Anterior cingulate cortex (tissue), 58 donors: Measurements from ENCODE around the gene COA6.
"Not testable (repeated sequence)": the region's sequence is repeated elsewhere in the genome, so short reads cannot be mapped to it uniquely, and the experiment has no call there.

Source experiments
- DNase-seq, 58 donors: peaks; one replicate each; lab custom pipeline; 2025; lab: John Stamatoyannopoulos, UW

Gene COA6

DNA sequence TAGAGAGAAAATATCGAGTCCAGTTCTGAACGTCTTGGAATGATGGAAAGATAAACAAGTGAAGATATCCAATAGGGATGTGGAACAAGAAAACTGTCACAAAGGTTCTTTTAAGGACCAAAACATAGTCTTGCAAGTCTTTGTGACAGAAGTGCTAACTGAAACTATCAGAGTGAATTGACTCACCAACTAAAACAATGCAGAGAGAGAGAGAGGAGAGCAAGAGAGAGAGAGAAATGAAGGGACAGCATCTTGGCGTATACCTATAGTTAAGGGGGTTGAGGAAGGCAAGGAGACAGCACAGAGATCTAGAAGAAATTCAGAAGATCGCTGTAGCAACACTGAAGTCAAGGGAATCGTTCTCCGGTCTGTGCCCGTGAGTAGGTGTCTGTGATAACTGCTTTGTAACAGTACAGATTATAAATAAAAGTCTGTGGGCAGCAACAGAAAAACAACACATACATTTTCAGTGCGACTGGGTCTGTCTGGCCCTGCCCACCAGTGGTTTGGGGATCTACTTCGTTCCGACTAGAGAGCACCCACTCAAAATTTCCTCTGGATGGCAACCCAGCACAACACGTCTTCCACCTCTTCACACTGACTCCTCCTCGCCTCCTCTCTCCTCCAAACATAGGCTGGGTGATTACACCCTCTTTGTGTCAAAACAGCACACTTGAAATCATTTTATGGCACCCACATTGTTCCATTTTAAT is 4.8 kb upstream of the COA6 start:
- DNase-seq: peak in 32 of 58 donors; percentile 5 to 82 (median 30)

DNA sequence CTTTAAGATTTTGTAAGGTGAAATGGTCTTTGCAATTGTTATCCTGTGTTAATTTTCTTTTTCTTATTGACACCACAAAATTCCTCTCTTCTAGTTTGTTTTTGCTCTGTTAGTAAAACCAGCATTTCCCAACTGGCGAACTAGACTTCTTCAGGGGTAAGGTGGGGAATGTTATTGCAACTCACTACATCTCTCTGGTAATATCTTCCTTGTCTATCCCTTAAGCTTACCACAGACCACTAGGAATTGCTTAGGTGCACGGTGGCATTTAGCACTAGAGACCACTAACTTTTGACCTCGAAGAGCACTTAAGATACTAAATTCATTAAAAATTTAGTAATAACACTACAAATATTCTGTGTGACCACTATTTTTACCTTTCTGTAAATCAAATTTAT is 4.2 kb upstream of the COA6 start:
- DNase-seq: no peak

GRCh38 chr1:234369784-234370183 is 3.5 kb upstream of the COA6 start:
- DNase-seq: no peak

DNA sequence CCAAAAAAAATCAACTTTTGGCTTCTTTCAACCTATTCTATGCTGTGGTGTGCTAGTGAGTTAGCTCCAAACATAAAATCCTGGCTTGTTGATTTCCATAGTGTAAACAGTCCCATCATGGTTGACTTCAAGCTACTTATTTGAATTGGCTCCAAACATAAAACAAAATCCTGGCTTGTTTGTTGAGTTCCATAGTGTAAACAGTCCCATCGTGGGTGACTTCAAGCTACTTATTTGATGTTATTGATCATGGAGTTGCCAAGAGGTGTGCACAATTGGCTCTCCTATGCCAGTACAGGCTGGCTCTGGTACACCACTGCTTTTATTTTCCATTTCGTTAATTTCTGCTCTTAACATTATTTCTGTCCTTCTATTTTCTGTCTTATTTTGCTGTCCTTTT is 1.8 kb upstream of the COA6 start:
- DNase-seq: no peak

GRCh38 chr1:234372011-234372757 is 1.1 kb upstream of the COA6 start:
- no peak for DNase-seq

DNA sequence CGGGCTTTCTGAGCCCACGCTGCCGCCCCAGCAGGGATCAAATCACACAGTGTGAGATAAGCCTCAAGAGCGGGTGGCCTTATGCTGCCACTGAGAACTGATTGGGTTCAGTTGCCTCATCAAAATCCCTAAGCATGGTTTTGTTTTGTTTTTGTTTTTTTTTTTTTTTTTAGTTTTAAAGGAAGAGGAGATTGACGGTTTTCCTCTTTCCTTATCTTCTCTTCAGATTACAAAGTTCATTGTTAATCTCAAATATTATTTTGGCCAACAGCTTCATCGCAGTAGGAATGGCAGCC is 651 bp downstream of the COA6 start:
- DNase-seq: peak in 1 of 58 donors; percentile 62

- DNase-seq: no peak
These were observed 2.4 kb downstream of the COA6 start for GRCh38 chr1:234375672-234376071.

DNA sequence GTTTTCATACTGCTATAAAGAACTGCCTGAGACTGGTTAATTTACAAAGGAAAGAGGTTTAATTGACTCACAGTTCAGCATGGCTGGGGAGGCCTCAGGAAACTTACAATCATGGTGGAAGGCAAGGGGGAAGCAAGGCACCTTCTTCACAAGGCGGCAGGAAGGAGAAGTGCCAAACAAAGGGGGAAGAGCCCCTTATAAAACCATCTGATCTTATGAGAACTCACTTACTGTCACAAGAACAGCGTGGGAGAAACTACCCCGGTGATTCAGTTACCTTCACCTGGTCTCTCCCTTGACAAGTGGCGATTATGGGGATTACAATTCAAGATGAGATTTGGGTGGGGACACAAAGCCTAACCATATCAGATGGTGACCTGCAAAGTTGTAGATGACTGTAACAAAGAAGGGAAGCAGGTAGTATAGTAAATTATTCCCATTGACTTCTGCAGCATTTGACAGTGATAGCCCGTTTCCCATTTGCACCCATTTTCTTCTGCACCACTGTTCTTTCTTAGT is 6.4 kb downstream of the COA6 start:
- DNase-seq: not testable (repeated sequence)

DNA sequence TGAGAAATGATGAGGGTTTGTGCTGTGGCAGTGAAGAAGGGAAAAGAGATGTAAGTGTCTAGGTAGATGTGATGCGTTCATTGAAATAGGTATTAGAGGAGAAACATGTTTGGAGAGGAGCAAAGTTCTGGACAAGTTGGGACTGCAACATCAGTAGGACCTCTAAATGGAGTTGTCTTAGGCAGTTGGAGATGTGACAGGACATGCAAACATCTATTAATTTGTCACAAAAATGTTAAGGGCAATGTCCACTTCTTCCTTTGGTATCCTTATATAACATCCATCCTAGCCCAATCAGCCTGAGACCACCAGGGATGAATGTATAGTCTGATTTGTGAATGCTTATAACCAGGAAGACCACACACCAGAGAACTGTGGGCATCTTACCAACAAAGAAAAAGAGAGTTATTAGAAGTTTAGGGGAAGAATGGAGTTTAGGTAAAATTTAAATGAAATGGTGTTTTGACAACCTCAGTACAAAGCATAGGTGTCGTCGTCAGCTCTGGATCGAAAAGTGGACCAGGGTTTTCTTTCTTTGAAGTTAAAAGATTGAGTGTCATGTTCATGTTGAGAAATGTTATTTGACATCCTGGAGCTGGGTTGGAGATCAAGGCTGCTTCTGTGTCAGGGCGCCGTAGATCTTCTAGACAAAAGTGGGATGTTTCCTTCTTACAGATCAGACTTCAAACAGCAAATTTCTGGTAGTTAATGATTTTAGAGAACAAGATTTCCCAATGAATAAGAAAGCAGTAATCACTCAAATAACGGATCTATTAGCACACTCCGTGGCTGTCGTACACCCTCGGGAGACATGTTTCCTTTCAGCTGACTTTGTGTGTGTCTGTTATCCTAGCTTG is 8.7 kb downstream of the COA6 start:
- no peak for DNase-seq

- no peak for DNase-seq
These were observed 12.9 kb downstream of the COA6 start for GRCh38 chr1:234386122-234386521.

DNA sequence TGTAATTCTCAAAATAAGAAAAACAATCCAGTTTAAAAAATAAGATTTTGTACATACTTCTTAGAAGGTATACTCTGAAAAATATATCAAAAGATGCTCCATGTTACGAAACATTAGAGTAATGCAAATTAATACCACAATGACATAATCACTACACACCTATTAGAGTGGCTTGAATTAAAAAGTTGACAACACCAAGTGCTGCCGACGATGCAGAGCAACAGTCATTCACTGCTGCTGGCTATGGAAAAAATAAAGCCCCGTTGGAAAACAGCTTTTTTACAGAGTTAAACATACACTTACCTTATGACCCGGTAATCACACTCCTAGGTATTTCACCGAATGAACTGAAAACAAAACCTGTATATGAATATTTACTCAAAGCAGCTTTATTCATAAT is 14.8 kb downstream of the COA6 start:
- no peak for DNase-seq

- no peak for DNase-seq
These were observed 19.9 kb downstream of the COA6 start for GRCh38 chr1:234393190-234393589.

- DNase-seq: no peak
These were observed 22.0 kb downstream of the COA6 start for GRCh38 chr1:234395297-234395696.

DNA sequence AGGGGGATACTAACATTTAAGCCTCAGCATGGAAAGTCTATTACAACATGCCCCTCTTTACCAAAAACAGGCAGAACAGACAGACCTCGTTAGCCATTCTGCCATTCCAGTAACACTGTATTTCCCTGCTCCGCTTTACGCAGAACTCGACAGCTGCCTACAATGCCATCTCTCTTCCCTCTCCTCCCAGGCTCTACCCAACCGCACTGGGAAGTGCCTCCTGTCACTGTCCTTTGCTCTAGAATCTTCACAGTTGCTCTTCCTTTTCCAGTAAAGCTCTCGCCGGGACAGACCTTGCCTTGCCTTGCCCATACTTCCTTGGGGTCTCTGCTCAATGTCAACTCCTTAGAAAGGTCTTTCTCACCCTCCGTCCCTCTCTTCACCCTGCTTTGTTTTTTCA is 22.8 kb downstream of the COA6 start:
- no peak for DNase-seq

- no peak for DNase-seq
These were observed 23.6 kb downstream of the COA6 start for GRCh38 chr1:234396871-234397270.

DNA sequence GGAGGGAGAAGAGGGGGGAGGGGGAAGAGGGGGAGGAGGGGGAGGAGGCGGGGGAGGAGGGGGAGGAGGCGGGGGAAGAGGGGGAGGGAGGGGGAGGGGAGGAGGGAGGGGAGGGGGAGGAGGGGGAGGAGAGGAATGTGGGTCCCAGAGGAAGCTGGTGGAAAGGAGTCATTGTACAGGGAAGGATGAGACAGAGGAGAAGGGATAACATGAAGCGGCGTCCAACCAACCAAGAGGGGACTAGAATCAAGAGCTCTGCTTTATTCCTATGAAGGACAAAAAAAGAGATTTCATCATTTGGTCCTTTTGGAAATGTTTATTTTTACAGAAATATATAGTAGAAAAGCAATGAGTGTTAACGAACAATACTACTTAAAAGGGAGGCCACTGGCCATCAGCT is 24.5 kb downstream of the COA6 start:
- no peak for DNase-seq

GRCh38 chr1:234398849-234399381 is 25.7 kb downstream of the COA6 start:
- no peak for DNase-seq

GRCh38 chr1:234399515-234399914 is 26.3 kb downstream of the COA6 start:
- DNase-seq: not testable (repeated sequence)

DNA sequence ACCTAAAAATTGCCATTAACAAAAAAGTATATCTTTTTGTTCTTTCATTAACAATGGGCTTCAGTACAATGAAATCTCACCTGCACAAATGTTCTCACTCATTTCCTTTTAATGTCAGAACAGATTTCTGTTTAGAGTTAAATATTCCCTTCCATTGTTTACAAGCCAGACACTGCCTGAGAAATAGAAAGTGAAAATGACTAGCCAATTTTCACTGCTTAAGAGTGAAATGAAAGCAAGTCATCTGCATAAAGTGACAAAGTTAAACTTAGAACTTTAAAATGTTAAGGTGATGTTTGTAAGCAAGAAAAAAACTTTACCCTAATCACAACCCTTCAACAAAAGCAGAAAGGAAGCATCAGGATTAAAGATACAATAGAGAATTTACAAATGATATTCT is 27.5 kb downstream of the COA6 start:
- DNase-seq: no peak

DNA sequence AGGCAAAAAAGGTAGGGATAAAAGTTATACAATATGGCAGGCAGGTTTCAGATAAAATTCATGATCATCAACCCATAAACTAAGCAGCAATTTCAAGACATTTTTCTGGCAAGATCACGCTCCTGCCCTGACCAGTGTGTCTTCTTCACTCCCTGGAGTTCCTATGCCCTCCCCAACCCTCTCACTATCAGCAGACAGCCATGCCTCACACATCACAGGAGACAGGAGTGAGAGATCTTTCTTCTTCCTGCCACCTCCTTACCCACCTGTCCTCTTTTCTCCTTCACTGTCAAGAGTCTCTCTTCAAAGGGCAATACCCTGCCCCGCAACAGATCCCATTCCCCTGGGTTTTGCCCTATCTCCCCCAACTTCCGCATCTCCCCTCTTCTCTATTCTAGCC is 28.4 kb downstream of the COA6 start:
- DNase-seq: no peak

DNA sequence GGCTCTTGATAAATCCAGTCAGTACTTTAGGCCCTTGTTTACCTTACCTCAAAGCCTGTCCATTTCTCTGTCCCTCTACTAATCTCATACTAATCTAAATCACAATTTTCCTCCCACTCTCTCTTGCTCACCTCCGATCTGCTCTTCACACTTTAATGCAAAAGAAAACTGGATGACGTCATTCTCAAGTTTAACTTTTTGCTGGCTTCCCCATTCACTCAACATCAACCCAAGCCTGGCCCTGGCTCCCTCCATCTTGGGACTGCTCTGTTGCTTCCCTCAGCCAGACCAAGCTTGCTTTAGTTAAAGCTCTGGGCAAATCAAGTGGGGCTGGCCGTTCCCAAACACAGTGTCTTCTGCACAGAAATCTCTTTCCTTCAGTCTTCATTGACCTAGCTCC is 29.7 kb downstream of the COA6 start:
- no peak for DNase-seq
